HEK293T (cell line): ENCODE data around the gene TMEM187.

ENCODE experiments used
- CTCF ChIA-PET: fragments of 350-600 bp; formaldehyde crosslinking; extraction: SDS; loops from one replicate; lab custom pipeline; 2021; ENCODE audit warnings: antibody characterized with exemption, inconsistent platforms; lab: Yijun Ruan, JAX
- POLR2A ChIA-PET: fragments of 350-600 bp; formaldehyde crosslinking; extraction: SDS; loops from one replicate; lab custom pipeline; 2020; ENCODE audit warnings: antibody characterized with exemption, inconsistent platforms; lab: Yijun Ruan, JAX
- DNase-seq: peaks from one replicate; pipeline ENCODE4 v3.0.0; 2012; ENCODE audit warnings: mixed read lengths; ENCODE audit errors: extremely low spot score
- ARNT ChIP-seq: fragments of 450-650 bp; IDR thresholded peaks from 2 replicates; pipeline ENCODE4 v1.6.1; 2017; ENCODE audit warnings: mild to moderate bottlenecking
- BHLHE40 ChIP-seq: fragments of 450-650 bp; IDR thresholded peaks from 2 replicates; pipeline ENCODE4 v1.6.1; 2016; ENCODE audit warnings: mild to moderate bottlenecking, moderate library complexity, borderline replicate concordance
- CTBP1 ChIP-seq: fragments of 450-650 bp; IDR thresholded peaks from 2 replicates; pipeline ENCODE4 v1.6.1; 2016; ENCODE audit warnings: borderline replicate concordance
- ELF4 ChIP-seq: fragments of 450-650 bp; IDR thresholded peaks from 2 replicates; pipeline ENCODE4 v1.6.1; 2017; ENCODE audit warnings: antibody characterized with exemption
- FOXA1 ChIP-seq: fragments of 450-650 bp; IDR thresholded peaks from 2 replicates; pipeline ENCODE4 v1.6.1; 2016; ENCODE audit warnings: mild to moderate bottlenecking
- FOXK2 ChIP-seq: fragments of 450-650 bp; IDR thresholded peaks from 2 replicates; pipeline ENCODE4 v1.6.1; 2016; ENCODE audit warnings: mild to moderate bottlenecking
- FOXM1 ChIP-seq: fragments of 450-650 bp; IDR thresholded peaks from 2 replicates; pipeline ENCODE4 v1.6.1; 2017; ENCODE audit warnings: mild to moderate bottlenecking, borderline replicate concordance
- HDGF ChIP-seq: fragments of 450-650 bp; IDR thresholded peaks from 2 replicates; pipeline ENCODE4 v1.6.1; 2017; ENCODE audit warnings: antibody characterized with exemption, borderline replicate concordance
- L3MBTL2 ChIP-seq: fragments of 450-650 bp; conservative IDR thresholded peaks from 2 replicates; pipeline ENCODE4 v1.6.1; 2016; ENCODE audit warnings: mild to moderate bottlenecking
- LEF1 ChIP-seq: fragments of 450-650 bp; IDR thresholded peaks from 2 replicates; pipeline ENCODE4 v1.6.1; 2017; ENCODE audit warnings: mild to moderate bottlenecking, borderline replicate concordance
- NFRKB ChIP-seq: fragments of 450-650 bp; IDR thresholded peaks from 2 replicates; pipeline ENCODE4 v1.6.1; 2016; ENCODE audit warnings: mild to moderate bottlenecking, moderate library complexity
- PKNOX1 ChIP-seq: fragments of 450-650 bp; IDR thresholded peaks from 2 replicates; pipeline ENCODE4 v1.6.1; 2016
- SP1 ChIP-seq: fragments of 450-650 bp; IDR thresholded peaks from 2 replicates; pipeline ENCODE4 v1.6.1; 2017
- SUZ12 ChIP-seq: fragments of 450-650 bp; IDR thresholded peaks from 2 replicates; pipeline ENCODE4 v1.6.1; 2016; ENCODE audit warnings: mild to moderate bottlenecking
- TARDBP ChIP-seq: fragments of 450-650 bp; IDR thresholded peaks from 2 replicates; pipeline ENCODE4 v1.6.1; 2016
- ZNF384 ChIP-seq: fragments of 450-650 bp; IDR thresholded peaks from 2 replicates; pipeline ENCODE4 v1.6.1; 2016

Gene TMEM187

GRCh38 chrX:154018518-154019060, 46.0 kb downstream of the TMEM187 start:
- CTCF ChIA-PET: no interaction called here
- TF ChIP-seq L3MBTL2 (no peak), CTBP1 (no peak), SUZ12 (no peak), ELF4 (no peak), FOXK2 (no peak), LEF1 (no peak), PKNOX1 (no peak), ZNF384 (no peak), FOXM1 (no peak), BHLHE40 (no peak), HDGF (no peak), SP1 (no peak), FOXA1 (no peak)
- POLR2A ChIA-PET: interaction anchor here (0.6 to 2.2 kb wide), 7 partner anchors 16 to 78 kb away, joined by 3 to 9 read pairs (median 4); partner anchors contain the start of genes HCFC1 and TMEM187
- no peak for DNase-seq

- ChIA-PET CTCF (no interaction called here), POLR2A (interaction anchor here (0.6 to 2.2 kb wide), 7 partner anchors 16 to 77 kb away, joined by 3 to 9 read pairs (median 4); partner anchors contain the start of genes HCFC1 and TMEM187)
- DNase-seq: peak; percentile 33
- TF ChIP-seq SUZ12 (no peak), ELF4 (no peak), L3MBTL2 (peak; percentile 36; the same call in 1 of the 2 replicates)
These were observed 46.6 kb downstream of the TMEM187 start for GRCh38 chrX:154019061-154019621.

- TF ChIP-seq HDGF (0 out of 2 replicates have a peak, but pooled peaks have one; percentile 68), FOXM1 (peak; percentile 59), ARNT (no peak)
- POLR2A ChIA-PET: interaction anchor here (0.7 to 1.9 kb wide), 7 partner anchors 8 to 351 kb away, joined by 3 to 4 read pairs (median 3); no protein-coding TSS in a partner anchor
- CTCF ChIA-PET: interaction anchor here (0.7 kb wide), 1 partner anchor 288 kb away, joined by 3 read pairs; no protein-coding TSS in a partner anchor
- peak; percentile 76 for DNase-seq
These were observed 47.3 kb downstream of the TMEM187 start, which contains the start of gene IRAK1 for GRCh38 chrX:154019633-154020528. Gene IRAK1 (minus strand): TSS chrX:154019902. CDS start chrX:154019812, 90 bp downstream.

- ChIA-PET POLR2A (interaction anchor here (0.7 to 1.9 kb wide), 7 partner anchors 8 to 350 kb away, joined by 3 to 4 read pairs (median 3); no protein-coding TSS in a partner anchor), CTCF (interaction anchor here (0.7 kb wide), 1 partner anchor 288 kb away, joined by 3 read pairs; no protein-coding TSS in a partner anchor)
- no peak for TF ChIP-seq ARNT
- no peak for TF ChIP-seq LEF1
- TF ChIP-seq ZNF384: no peak
- TF ChIP-seq FOXK2: no peak
- no peak for TF ChIP-seq ELF4
- DNase-seq: no peak
These were observed 48.1 kb downstream of the TMEM187 start for GRCh38 chrX:154020536-154021115.

- no peak for DNase-seq
- CTCF ChIA-PET: interaction anchor here (0.6 kb wide), 1 partner anchor 305 kb away, joined by 3 read pairs; no protein-coding TSS in a partner anchor
These were observed 48.6 kb downstream of the TMEM187 start for GRCh38 chrX:154021131-154021611.

More at GRCh38 chrX:154021131-154021611, 48.6 kb downstream of the TMEM187 start:
- POLR2A ChIA-PET: interaction anchor here (1.0 to 1.9 kb wide), 3 partner anchors 9 to 350 kb away, joined by 3 to 4 read pairs (median 3); no protein-coding TSS in a partner anchor
- TF ChIP-seq FOXK2: no peak
- no peak for TF ChIP-seq PKNOX1
- TF ChIP-seq NFRKB: no peak
- TF ChIP-seq L3MBTL2: no peak
- TF ChIP-seq ARNT: no peak
- TF ChIP-seq FOXA1: no peak
- no peak for TF ChIP-seq LEF1
- TF ChIP-seq ZNF384: no peak
- TF ChIP-seq TARDBP: no peak
- no peak for TF ChIP-seq SP1
- TF ChIP-seq BHLHE40: no peak
- no peak for TF ChIP-seq FOXM1
- TF ChIP-seq CTBP1: no peak
- no peak for TF ChIP-seq SUZ12
- TF ChIP-seq ELF4: no peak
- TF ChIP-seq HDGF: no peak
